ENCODE data around the gene GATA3. TPM values are rescaled to one million over a fixed set of nuclear protein-coding genes. Genes with fewer than 3 reads are reported as not detected.
"Not testable (repeated sequence)": the region's sequence is repeated elsewhere in the genome, so short reads cannot be mapped to it uniquely, and the experiment has no call there.

The GATA3 gene
- total RNA-seq, 1 donor from 2014 or later, result under 0.01 TPM

GRCh38 chr10:8014649-8015048 is 39.8 kb upstream of the GATA3 start:
- TF ChIP-seq CTCF (IDR thresholded peaks at IDR 0.05; ENCODE audit: insufficient read depth, low read length, severe bottlenecking), result no peak
- DNase-seq (ENCODE audit: low read depth), result no peak
- H3K4me3 ChIP-seq (ENCODE audit: low read depth, low read length), result no peak overlapping the region
- H3K36me3 ChIP-seq (ENCODE audit: control insufficient read depth, insufficient read depth, low read length), result peaks cover 3% of the 10 kb centered on the region
- H3K27me3 ChIP-seq (ENCODE audit: control insufficient read depth, insufficient read depth, low read length), result no peaks in the 10 kb centered on the region
- no peak for FAIRE-seq

- TF ChIP-seq CTCF (IDR thresholded peaks at IDR 0.05; ENCODE audit: insufficient read depth, low read length, severe bottlenecking), result no peak
- FAIRE-seq (no peak), DNase-seq (ENCODE audit: low read depth) (no peak)
- no peak overlapping the region for H3K4me3 ChIP-seq (ENCODE audit: low read depth, low read length)
- H3K36me3 ChIP-seq (ENCODE audit: control insufficient read depth, insufficient read depth, low read length), result peaks cover 3% of the 10 kb centered on the region
- no peaks in the 10 kb centered on the region for H3K27me3 ChIP-seq (ENCODE audit: control insufficient read depth, insufficient read depth, low read length)
Observed at GRCh38 chr10:8017277-8017676, 37.2 kb upstream of the GATA3 start.

- Histone ChIP-seq H3K27me3 (ENCODE audit: control insufficient read depth, insufficient read depth, low read length) (no peaks in the 10 kb centered on the region), H3K36me3 (ENCODE audit: control insufficient read depth, insufficient read depth, low read length) (no peaks in the 10 kb centered on the region), H3K4me3 (ENCODE audit: low read depth, low read length) (no peak overlapping the region)
- no peak for FAIRE-seq
- DNase-seq (ENCODE audit: low read depth), result no peak
- TF ChIP-seq CTCF (IDR thresholded peaks at IDR 0.05; ENCODE audit: insufficient read depth, low read length, severe bottlenecking), result no peak
Observed at GRCh38 chr10:8023321-8023720, 31.2 kb upstream of the GATA3 start.

GRCh38 chr10:8023851-8024250 is 30.6 kb upstream of the GATA3 start:
- H3K36me3 ChIP-seq (ENCODE audit: control insufficient read depth, insufficient read depth, low read length), result no peaks in the 10 kb centered on the region
- no peaks in the 10 kb centered on the region for H3K27me3 ChIP-seq (ENCODE audit: control insufficient read depth, insufficient read depth, low read length)
- TF ChIP-seq CTCF (IDR thresholded peaks at IDR 0.05; ENCODE audit: insufficient read depth, low read length, severe bottlenecking), result no peak
- DNase-seq (ENCODE audit: low read depth) (no peak), FAIRE-seq (no peak)
- H3K4me3 ChIP-seq (ENCODE audit: low read depth, low read length), result no peak overlapping the region

GRCh38 chr10:8026349-8027259 is 27.9 kb upstream of the GATA3 start:
- Histone ChIP-seq H3K27me3 (ENCODE audit: control insufficient read depth, insufficient read depth, low read length) (peaks cover 2% of the 10 kb centered on the region), H3K4me3 (ENCODE audit: low read depth, low read length) (no peak overlapping the region), H3K36me3 (ENCODE audit: control insufficient read depth, insufficient read depth, low read length) (no peaks in the 10 kb centered on the region)
- FAIRE-seq (no peak), DNase-seq (ENCODE audit: low read depth) (peak; percentile 1)
- TF ChIP-seq CTCF (IDR thresholded peaks at IDR 0.05; ENCODE audit: insufficient read depth, low read length, severe bottlenecking), result no peak

- not testable (repeated sequence) for H3K36me3 ChIP-seq (ENCODE audit: control insufficient read depth, insufficient read depth, low read length); H3K4me3 ChIP-seq (ENCODE audit: low read depth, low read length); DNase-seq (ENCODE audit: low read depth); FAIRE-seq
- peaks cover 28% of the 10 kb centered on the region for H3K27me3 ChIP-seq (ENCODE audit: control insufficient read depth, insufficient read depth, low read length)
Observed at GRCh38 chr10:8031211-8031610, 23.3 kb upstream of the GATA3 start.

Measured in bronchial epithelial cell (primary cell).